Erythroblast (primary cell): ENCODE data around the gene CDC42EP4.

Experiments used
- GATA1 ChIP-seq: IDR thresholded peaks from 2 replicates; pipeline ENCODE4 v1.6.1; 2011; ENCODE audit warnings: low read depth, mild to moderate bottlenecking, control low read depth, low read length, moderate library complexity
- POLR2A ChIP-seq: IDR thresholded peaks from 2 replicates; pipeline ENCODE4 v1.6.1; 2011; ENCODE audit warnings: mild to moderate bottlenecking, low read length

- TF ChIP-seq POLR2A (no peak), GATA1 (no peak)
Observed at GRCh38 chr17:73317513-73318426, 6.0 kb upstream of the CDC42EP4 start.
